Measurements from ENCODE around the gene NTNG2.

Gene NTNG2

DNA sequence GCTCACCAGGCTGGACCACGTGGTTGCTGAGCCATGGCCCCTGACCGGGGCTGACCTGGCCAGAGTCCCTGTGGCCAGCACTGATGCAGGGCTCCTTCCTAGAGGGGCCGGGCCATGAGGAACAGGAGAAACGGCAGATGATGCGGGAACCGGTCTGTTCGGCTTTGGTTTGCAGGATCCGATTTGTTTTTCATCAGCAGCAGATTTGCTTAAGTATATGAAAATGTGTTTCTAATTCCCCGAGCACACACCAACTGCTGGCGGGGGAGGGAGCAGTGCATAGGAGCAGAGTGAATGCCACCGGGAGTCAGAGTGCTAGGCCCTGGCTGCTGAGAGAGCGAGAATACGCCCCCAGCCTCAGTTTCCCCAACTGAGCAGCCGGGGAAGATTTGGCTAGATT, 13.6 kb downstream of the NTNG2 start:
- Mint-ChIP-seq H3K36me3 (peaks cover 8% of the 10 kb centered on the region), H3K4me1 (ENCODE audit: low read depth) (no peaks in the 10 kb centered on the region), H3K27ac (no peak overlapping the region), H3K4me3 (no peak overlapping the region), H3K9me3 (ENCODE audit: low read depth) (no peaks in the 10 kb centered on the region), H3K27me3 (no peaks in the 10 kb centered on the region)

DNA sequence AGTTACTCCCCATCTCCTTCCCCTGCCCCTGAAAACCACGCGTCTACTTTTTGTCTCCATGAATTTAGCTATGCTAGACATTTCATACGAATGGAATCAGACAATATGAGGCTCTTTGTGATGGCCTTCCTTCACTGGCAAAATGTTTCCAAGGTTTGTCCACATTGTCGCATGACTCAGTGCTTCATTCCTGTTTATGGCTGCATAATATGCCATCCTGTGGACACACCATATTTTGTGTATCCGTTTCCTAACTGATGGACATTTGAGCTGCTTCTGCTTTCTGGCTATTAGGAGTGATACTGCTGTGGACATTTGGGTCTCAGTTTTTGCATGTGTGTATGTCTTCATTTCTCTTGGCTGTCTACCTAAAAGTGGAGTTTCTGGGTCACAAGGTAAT, 14.5 kb downstream of the NTNG2 start:
- peaks cover 8% of the 10 kb centered on the region for H3K36me3 Mint-ChIP-seq
- no peaks in the 10 kb centered on the region for H3K27me3 Mint-ChIP-seq
- no peak overlapping the region for H3K4me3 Mint-ChIP-seq
- no peaks in the 10 kb centered on the region for H3K4me1 Mint-ChIP-seq (ENCODE audit: low read depth)
- no peak overlapping the region for H3K27ac Mint-ChIP-seq
- H3K9me3 Mint-ChIP-seq (ENCODE audit: low read depth), result no peaks in the 10 kb centered on the region

DNA sequence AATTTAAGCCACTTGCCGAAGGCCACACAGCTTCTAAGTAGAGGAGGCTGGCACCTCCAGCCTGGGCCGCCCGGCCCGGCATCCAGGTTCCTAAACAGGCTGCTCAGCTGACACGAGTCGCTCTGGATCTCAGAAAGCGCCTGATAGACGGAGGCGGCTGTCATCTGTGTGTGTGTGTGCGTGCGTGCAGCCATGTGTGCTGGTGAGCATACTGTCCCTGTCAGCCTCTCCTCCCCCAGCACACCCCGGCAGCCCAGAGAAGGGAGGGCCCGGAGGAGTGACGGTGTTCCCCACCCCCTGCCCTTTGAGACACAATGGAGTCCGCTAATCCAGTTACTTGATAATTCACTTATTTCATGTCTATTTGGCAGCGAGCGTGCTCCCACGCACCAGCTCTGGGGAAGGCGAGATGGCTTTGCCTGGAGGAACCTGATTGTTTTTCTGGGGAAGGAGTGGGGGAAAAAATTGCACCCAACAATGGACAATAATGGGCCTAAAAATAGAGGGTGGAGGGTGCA, 20.0 kb downstream of the NTNG2 start:
- no peak overlapping the region for H3K27ac Mint-ChIP-seq
- H3K36me3 Mint-ChIP-seq, result no peaks in the 10 kb centered on the region
- no peak overlapping the region for H3K4me3 Mint-ChIP-seq
- H3K9me3 Mint-ChIP-seq (ENCODE audit: low read depth), result no peaks in the 10 kb centered on the region
- peaks cover 2% of the 10 kb centered on the region for H3K27me3 Mint-ChIP-seq
- H3K4me1 Mint-ChIP-seq (ENCODE audit: low read depth), result peaks cover 5% of the 10 kb centered on the region

DNA sequence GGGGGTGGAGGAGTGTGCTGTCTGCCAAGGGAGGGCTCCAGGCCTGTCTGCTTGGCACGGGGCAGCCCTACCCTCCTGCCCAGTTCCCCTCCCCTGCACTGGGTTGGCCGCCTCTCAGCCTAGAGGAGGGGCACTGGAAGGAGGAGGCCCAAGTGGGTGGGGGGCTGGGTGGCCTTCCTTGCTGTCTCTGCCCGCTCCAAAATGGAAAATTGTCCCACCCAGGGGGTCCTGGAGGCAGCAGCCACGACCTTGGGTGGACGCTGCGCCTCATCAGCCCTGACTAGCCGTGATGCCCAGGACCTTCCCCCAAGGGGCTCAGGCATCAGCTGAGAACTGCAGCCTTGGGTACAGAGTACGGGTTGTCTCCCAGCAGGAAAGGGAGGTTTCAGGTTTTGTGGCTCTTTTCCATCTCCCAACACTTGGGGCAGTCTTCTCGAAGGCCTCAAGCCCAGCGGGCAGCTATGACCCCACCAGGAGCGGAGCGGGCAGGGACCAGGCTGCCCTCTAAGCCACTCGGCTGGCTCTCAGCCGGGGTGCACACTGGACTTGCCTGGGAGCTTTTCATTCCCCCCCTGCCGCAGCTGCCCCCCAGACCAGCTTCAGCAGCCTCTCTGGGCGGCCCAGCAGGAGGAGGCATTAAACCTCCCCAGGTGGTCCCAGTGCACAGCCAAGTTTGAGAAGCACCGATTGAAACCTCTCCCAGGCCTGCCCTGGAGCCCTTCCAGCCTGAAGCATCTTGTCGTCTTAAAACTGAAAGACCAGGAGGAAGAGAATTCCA, 20.6 kb downstream of the NTNG2 start:
- Mint-ChIP-seq H3K27ac (no peak overlapping the region), H3K9me3 (ENCODE audit: low read depth) (no peaks in the 10 kb centered on the region), H3K4me1 (ENCODE audit: low read depth) (peaks cover 5% of the 10 kb centered on the region), H3K27me3 (peaks cover 4% of the 10 kb centered on the region), H3K4me3 (no peak overlapping the region), H3K36me3 (no peaks in the 10 kb centered on the region)

DNA sequence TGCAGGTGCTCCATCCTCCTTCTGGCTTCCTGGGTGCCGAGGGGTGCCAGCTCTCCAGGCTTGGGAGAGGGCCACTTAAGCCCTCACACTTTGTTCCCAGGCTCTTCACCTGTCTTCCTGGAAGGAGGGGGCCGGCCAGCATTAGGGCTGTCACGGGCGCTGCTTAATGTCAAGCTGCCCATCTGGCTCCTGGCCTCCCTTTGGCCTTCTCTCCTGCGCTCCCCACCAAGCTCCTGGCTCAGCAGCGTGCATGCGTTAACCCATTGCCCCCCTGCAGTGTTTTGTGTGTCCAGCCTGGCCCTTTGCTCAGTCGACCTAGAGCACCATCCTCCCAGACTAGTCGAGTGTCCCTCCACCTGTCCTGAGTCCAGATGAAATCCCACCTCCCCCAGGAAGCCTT, 21.3 kb downstream of the NTNG2 start:
- H3K4me3 Mint-ChIP-seq, result no peak overlapping the region

DNA sequence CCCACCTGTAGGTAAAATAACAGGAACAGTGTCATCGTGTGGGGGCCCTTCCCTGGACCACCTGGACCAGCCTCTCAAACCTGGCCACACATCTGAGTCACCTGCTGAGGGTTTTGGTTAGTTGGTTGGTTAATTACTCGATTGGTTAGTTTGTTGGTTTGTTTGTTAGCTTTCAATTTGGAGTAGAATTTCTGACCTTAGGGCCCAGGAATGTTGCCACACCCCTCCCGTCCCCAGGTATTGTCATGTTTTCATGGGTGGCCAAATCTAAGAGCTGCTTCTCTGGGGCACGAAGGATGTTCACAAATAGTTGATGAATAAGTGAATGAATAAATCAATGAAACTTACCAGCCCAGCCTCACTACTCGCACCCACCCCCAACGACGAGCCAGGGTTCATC, 21.9 kb downstream of the NTNG2 start:
- Mint-ChIP-seq H3K36me3 (no peaks in the 10 kb centered on the region), H3K4me3 (no peak overlapping the region), H3K9me3 (ENCODE audit: low read depth) (no peaks in the 10 kb centered on the region), H3K4me1 (ENCODE audit: low read depth) (peaks cover 5% of the 10 kb centered on the region), H3K27ac (no peak overlapping the region), H3K27me3 (peaks cover 4% of the 10 kb centered on the region)

More for the DNA sequence above, 21.3 kb downstream of the NTNG2 start:
- no peaks in the 10 kb centered on the region for H3K36me3 Mint-ChIP-seq
- H3K9me3 Mint-ChIP-seq (ENCODE audit: low read depth), result no peaks in the 10 kb centered on the region
- H3K27ac Mint-ChIP-seq, result no peak overlapping the region
- H3K27me3 Mint-ChIP-seq, result peaks cover 4% of the 10 kb centered on the region
- H3K4me1 Mint-ChIP-seq (ENCODE audit: low read depth), result peaks cover 5% of the 10 kb centered on the region

DNA sequence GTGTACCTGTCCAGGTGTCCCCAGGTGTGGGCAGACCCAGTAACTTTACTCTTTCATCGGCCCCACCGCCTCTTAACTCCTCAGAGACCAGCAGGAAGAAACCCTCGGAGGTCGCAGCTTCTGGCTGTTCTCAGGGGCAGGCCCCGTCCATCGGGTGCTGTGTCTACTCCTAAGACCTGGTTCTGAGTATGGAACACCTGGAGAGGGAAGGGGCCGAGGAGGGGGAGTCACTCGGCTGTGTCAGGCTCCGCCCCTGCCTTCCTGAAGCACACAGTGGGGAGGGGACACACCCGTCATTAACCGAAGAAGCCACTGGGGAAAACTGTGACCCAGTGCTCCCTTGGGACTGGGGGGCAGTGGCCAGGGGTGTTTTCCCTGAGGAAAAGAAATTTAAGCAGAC, 22.3 kb downstream of the NTNG2 start:
- Mint-ChIP-seq H3K9me3 (ENCODE audit: low read depth) (no peaks in the 10 kb centered on the region), H3K4me1 (ENCODE audit: low read depth) (peaks cover 5% of the 10 kb centered on the region), H3K36me3 (no peaks in the 10 kb centered on the region), H3K27ac (no peak overlapping the region), H3K4me3 (no peak overlapping the region), H3K27me3 (peaks cover 4% of the 10 kb centered on the region)

DNA sequence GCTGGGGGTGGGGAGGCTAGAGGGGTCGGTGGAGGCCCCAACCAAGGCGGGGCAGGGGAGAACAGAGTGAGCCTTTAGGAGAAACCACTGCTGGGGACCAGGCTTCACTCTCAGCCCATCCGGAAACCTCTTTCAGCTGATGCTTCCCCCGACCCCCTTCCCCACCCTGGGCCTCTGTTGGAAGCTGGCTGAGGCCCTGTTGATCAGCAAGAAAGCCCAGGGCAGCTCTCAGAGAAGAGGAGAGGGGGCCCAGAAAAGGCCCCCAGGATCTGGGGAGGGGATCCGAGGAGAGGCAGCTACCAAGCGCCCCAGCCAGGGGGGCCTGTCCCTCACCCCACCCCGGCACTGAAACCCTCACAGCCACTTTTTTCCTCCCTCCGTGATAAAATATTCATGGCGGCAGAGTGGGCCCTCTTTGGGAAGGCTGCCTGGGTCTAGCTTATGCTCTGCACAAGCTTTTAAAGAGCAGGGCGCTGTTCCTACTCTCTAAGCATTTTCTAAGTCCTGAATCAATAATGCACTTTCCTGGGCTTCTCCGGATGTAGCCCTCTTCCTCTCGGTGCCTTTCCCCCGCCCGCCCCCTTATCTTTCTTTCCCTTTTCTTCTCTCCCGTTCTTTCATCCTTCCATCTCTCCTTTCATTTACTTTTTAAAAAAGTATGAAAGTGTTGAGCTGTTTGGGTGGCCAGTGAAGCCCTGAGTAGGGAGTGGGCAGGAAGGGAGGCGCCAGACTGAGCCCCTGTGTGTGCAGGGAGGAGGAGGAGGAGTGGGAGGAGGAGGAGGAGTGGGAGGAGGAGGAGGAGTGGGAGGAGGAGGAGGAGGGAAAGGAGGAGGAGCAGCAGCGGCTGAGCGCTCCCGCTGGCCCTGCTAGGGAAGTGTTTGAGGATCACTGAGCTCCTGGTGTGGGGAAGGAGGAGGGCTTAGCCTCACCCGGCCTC, 23.5 kb downstream of the NTNG2 start:
- Mint-ChIP-seq H3K4me1 (ENCODE audit: low read depth) (peaks cover 5% of the 10 kb centered on the region), H3K9me3 (ENCODE audit: low read depth) (no peaks in the 10 kb centered on the region), H3K4me3 (no peak overlapping the region), H3K27ac (no peak overlapping the region), H3K36me3 (no peaks in the 10 kb centered on the region), H3K27me3 (peaks cover 4% of the 10 kb centered on the region)

DNA sequence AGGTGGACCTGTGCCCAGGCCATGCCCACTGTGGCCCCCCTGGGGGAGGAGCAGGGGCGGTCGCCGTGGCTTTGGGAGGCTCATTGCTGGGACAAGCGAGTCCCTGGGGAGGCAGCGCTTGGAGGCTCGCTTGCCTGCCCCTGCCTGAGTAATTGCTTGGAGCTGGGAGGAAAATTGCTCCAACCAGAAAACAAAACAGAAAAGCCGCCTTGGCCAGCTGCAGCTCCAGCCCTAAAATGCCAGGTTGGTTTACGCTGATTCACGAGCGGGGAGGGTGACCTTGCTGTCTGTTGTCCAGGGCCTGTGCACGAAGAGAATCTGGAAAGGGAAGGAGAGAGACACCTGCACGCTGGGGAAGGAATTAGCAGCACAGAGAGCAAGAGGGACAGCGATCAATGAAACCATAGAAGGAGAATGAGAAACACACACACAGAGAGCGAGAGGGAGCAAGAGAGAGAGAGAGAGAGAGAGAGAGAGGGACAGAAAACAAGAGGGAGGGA, 25.3 kb downstream of the NTNG2 start:
- H3K4me1 Mint-ChIP-seq (ENCODE audit: low read depth), result peaks cover 5% of the 10 kb centered on the region
- peaks cover 4% of the 10 kb centered on the region for H3K27me3 Mint-ChIP-seq
- no peaks in the 10 kb centered on the region for H3K36me3 Mint-ChIP-seq
- no peak overlapping the region for H3K27ac Mint-ChIP-seq
- H3K9me3 Mint-ChIP-seq (ENCODE audit: low read depth), result no peaks in the 10 kb centered on the region
- H3K4me3 Mint-ChIP-seq, result no peak overlapping the region

DNA sequence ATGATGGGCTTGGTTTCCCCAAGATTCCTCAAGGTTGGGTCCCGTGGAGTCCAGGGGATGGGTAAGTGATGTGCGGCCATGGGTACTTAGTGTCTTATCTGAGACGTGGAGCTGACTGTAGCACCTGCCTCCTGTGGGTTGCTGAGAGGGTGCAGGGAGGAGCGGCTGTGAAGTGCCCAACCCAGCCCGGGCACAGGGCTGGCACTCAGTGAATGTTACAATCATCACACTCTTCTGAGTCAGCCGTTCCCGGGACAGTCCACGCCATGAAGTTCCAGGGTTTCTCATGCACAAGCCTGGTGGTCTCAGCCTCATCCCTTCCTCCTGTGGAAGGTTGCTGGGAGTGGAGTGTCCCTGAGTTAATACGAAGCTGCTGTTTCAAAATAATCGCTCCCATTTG, 29.1 kb downstream of the NTNG2 start:
- Mint-ChIP-seq H3K27ac (no peak overlapping the region), H3K9me3 (ENCODE audit: low read depth) (no peaks in the 10 kb centered on the region), H3K36me3 (no peaks in the 10 kb centered on the region), H3K4me1 (ENCODE audit: low read depth) (no peaks in the 10 kb centered on the region), H3K27me3 (peaks cover 2% of the 10 kb centered on the region), H3K4me3 (no peak overlapping the region)

DNA sequence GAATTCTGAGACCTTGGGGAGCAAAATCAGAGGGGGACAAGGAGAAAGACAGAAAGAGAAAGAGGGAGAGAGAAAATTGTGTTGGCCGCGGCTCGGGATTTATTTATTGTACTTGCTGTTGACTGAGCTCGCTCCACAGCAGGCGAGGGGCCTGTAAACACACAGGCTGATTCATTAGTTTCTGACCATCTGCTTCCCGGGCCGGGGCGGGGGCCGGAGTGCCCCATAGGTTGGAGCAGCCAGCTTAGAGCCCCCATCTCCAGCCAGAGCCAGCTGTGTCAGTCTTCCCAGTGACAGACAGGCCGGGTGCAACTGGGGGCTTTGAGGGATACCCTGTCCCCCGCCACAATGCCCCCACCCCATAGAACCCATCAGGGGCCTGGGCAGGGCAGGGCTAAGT, 30.9 kb downstream of the NTNG2 start:
- Mint-ChIP-seq H3K4me1 (ENCODE audit: low read depth) (no peaks in the 10 kb centered on the region), H3K27me3 (no peaks in the 10 kb centered on the region), H3K4me3 (no peak overlapping the region), H3K36me3 (no peaks in the 10 kb centered on the region), H3K27ac (no peak overlapping the region), H3K9me3 (ENCODE audit: low read depth) (no peaks in the 10 kb centered on the region)

DNA sequence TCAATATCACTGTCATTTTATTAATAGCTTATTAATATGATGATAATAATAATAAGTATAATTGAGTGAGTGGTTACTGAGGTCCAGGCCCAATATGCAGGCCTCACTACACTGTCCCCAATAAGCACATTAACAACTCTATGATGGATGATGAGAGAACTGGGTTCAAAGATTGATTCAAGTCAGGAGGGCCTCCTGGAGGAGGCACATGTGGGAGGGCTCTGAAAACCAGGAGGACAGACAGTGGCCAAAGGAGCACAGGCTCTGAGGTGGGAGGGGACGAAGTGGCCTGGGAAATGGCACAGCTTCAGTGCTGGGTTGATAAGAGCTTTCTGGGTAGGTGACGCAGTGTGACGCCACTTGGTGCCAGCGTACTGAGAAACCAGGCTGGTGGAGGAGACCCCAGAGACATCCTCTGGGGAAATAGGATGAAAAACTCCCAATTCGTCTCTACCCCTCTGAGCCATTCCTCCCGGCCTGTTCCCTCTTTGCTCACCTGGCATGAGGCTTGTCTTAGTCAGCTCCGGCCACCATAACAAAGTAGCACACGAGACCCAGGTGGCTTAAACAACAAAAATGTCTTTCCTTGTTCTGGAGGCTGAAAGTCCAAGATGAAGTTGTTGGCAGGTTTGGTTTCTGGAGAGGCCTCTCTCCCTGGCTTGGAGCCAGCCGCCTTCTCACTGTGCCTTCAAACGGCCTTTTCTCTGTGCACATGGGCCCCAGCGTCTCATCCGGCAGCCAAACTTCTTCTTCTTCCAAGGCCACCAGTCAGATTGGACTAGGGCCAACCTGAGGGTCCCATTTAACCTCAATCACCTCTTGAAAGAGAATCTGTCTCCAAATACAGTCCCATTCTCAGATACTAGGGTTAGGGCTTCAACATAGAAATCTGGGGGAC, 31.6 kb downstream of the NTNG2 start:
- Mint-ChIP-seq H3K27me3 (no peaks in the 10 kb centered on the region), H3K4me3 (no peak overlapping the region), H3K4me1 (ENCODE audit: low read depth) (no peaks in the 10 kb centered on the region), H3K36me3 (no peaks in the 10 kb centered on the region), H3K9me3 (ENCODE audit: low read depth) (no peaks in the 10 kb centered on the region), H3K27ac (no peak overlapping the region)

DNA sequence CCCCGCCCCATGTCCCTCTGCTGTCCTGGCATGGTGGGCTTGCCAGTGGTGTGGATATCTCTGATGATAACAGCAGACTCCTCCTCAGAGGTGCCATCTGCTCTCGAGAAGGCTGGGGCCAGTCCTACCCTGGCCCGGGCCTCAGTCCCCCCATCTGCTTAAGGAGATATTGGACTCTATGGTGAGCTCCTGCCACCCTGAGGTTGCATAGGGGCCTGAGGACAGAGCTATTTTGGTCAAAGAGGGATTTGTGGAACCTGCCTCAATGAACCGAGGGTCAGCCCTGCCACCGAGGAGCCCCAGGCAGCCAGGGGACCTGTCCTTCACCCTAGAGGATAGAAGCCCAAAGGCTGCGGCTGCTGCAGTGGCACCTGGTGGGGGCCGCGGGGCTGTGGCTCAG, 32.6 kb downstream of the NTNG2 start:
- no peaks in the 10 kb centered on the region for H3K27me3 Mint-ChIP-seq
- H3K36me3 Mint-ChIP-seq, result peaks cover 4% of the 10 kb centered on the region
- no peak overlapping the region for H3K4me3 Mint-ChIP-seq
- H3K4me1 Mint-ChIP-seq (ENCODE audit: low read depth), result no peaks in the 10 kb centered on the region
- H3K27ac Mint-ChIP-seq, result no peak overlapping the region
- no peaks in the 10 kb centered on the region for H3K9me3 Mint-ChIP-seq (ENCODE audit: low read depth)

DNA sequence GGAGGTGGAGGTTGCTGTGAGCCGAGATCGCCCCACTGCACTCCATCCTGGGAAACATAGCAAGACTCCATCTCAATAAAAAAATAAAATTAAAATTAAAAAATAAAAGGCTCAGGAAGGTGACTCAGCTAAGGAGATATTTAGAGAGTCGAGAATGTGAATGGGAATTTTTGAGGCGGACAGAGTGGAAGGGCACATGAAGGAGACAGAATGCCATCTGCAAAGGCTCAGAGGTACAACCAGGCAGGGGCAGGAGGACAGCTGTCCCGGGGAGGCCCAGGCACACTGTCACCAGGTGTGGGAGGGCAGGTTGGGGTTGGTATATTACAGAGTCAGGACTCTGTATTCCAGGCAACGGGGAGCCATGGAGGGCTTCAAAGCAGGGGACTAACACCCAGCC, 35.5 kb downstream of the NTNG2 start:
- H3K4me3 Mint-ChIP-seq, result no peak overlapping the region
- no peaks in the 10 kb centered on the region for H3K9me3 Mint-ChIP-seq (ENCODE audit: low read depth)

More for the DNA sequence above, 35.5 kb downstream of the NTNG2 start:
- Mint-ChIP-seq H3K4me1 (ENCODE audit: low read depth) (no peaks in the 10 kb centered on the region), H3K27ac (no peak overlapping the region), H3K36me3 (peaks cover 6% of the 10 kb centered on the region), H3K27me3 (no peaks in the 10 kb centered on the region)
